Endothelial cell of umbilical vein (primary cell): ENCODE measurements around the gene BRD1. TPM values are rescaled to one million over a fixed set of nuclear protein-coding genes. Genes with fewer than 3 reads are reported as not detected.

Source experiments
- BruUV-seq: library from RNA; stranded (reverse); fragments of 400-500 nt; replicated peaks from 2 replicates; lab custom pipeline; 2021; lab: Mats Ljungman, UMichigan
- CTCF ChIA-PET: fragments of 300-600, 350-600 bp; sonication (Branson Sonifier 250); formaldehyde crosslinking; loops from one replicate; lab custom pipeline; 2021; ENCODE audit warnings: antibody characterized with exemption, inconsistent platforms; lab: Charles Lee
- POLR2A ChIA-PET: fragments of 300-600, 350-600 bp; sonication (Branson Sonifier 250); formaldehyde crosslinking; loops from one replicate; lab custom pipeline; 2021; ENCODE audit warnings: antibody characterized with exemption, inconsistent platforms; lab: Charles Lee
- DNase-seq: peaks from one replicate; pipeline ENCODE4 v3.0.0-alpha.2; 2011; ENCODE audit warnings: low read depth, low spot score
- FAIRE-seq: peaks from 2 replicates; lab custom pipeline; 2011; peaks lifted over from hg19 to GRCh38; lab: Jason Lieb, UNC
- H2AFZ ChIP-seq: 2 replicates; pipeline ENCODE4 v1.6.0; 2012; ENCODE audit warnings: low read depth, low read length, control low read depth, inconsistent platforms
- H3K27ac ChIP-seq: 2 replicates; pipeline ENCODE4 v1.5.1; 2011; ENCODE audit warnings: low read depth, mild to moderate bottlenecking, control low read depth, low read length, moderate library complexity; ENCODE audit not compliant: insufficient read depth
- H3K27me3 ChIP-seq, 2 experiments: 2 replicates each; pipeline versions ENCODE4 v1.6.0 to v1.6.1; 2011; ENCODE audit warnings: low read length in 2 of 2, mixed read lengths in 1 of 2; ENCODE audit not compliant: control insufficient read depth in 2 of 2, insufficient read depth in 2 of 2
- H3K36me3 ChIP-seq, 2 experiments: 2 replicates in 1 of 2; 3 replicates in 1 of 2; pipeline ENCODE4 v1.5.1; 2011; ENCODE audit warnings: low read length in 2 of 2, mild to moderate bottlenecking in 1 of 2, moderate library complexity in 1 of 2; ENCODE audit not compliant: control insufficient read depth in 2 of 2, insufficient read depth in 2 of 2; ENCODE audit errors: extremely low read depth in 1 of 2
- H3K4me1 ChIP-seq: 3 replicates; pipeline ENCODE4 v1.5.1; 2011; ENCODE audit warnings: mild to moderate bottlenecking, low read length; ENCODE audit not compliant: control insufficient read depth, insufficient read depth; ENCODE audit errors: extremely low read depth
- H3K4me2 ChIP-seq: 2 replicates; pipeline ENCODE4 v1.6.1; 2011; ENCODE audit warnings: low read length, control low read depth, mixed read lengths; ENCODE audit not compliant: insufficient read depth
- H3K4me3 ChIP-seq, 3 experiments: fragments of 200-600 bp in 1 of 3; sonication (generic), shearing (Covaris generic) in 1 of 3; replicated peaks in 1 of 3; 2 replicates each; pipeline ENCODE4 v1.5.1; 2011 to 2016; ENCODE audit warnings: control low read depth in 3 of 3, low read length in 3 of 3, mild to moderate bottlenecking in 2 of 3, inconsistent platforms in 1 of 3, low read depth in 1 of 3, moderate library complexity in 1 of 3; ENCODE audit not compliant: insufficient read depth in 1 of 3
- H3K79me2 ChIP-seq: 2 replicates; pipeline ENCODE4 v1.6.0; 2012; ENCODE audit warnings: low read length, inconsistent platforms; ENCODE audit not compliant: control insufficient read depth, insufficient read depth
- H3K9ac ChIP-seq: replicated peaks from 2 replicates; pipeline ENCODE3; 2011; ENCODE audit warnings: low read length, control low read depth; ENCODE audit not compliant: insufficient read depth; ENCODE audit errors: extremely low read depth
- H3K9me1 ChIP-seq: replicated peaks from 3 replicates; pipeline ENCODE4 v1.6.0; 2011; ENCODE audit warnings: mild to moderate bottlenecking, low read length; ENCODE audit not compliant: control insufficient read depth, insufficient read depth; ENCODE audit errors: extremely low read depth
- H3K9me3 ChIP-seq: replicated peaks from 2 replicates; pipeline ENCODE4 v1.5.1; 2012; ENCODE audit warnings: low read length, inconsistent platforms; ENCODE audit not compliant: control insufficient read depth, insufficient read depth
- H4K20me1 ChIP-seq: replicated peaks from 2 replicates; pipeline ENCODE3; 2011; ENCODE audit warnings: mild to moderate bottlenecking, low read length; ENCODE audit not compliant: control insufficient read depth, insufficient read depth; ENCODE audit errors: extremely low read depth
- CTCF ChIP-seq, 2 donors: IDR thresholded peaks; 1 replicate in 1 of 2; 2 replicates in 1 of 2; pipeline ENCODE4 v1.5.1; 2011; ENCODE audit warnings: low read length in 2 of 2, mild to moderate bottlenecking in 2 of 2, moderate library complexity in 2 of 2, control low read depth in 1 of 2, inconsistent platforms in 1 of 2, low read depth in 1 of 2; ENCODE audit not compliant: insufficient read depth in 1 of 2; ENCODE audit errors: extremely low read depth in 1 of 2
- EZH2 ChIP-seq: IDR thresholded peaks from 2 replicates; pipeline ENCODE4 v1.6.1; 2012; ENCODE audit warnings: borderline replicate concordance, low read depth, mild to moderate bottlenecking, moderate library complexity, low read length, inconsistent platforms; ENCODE audit not compliant: severe bottlenecking
- FOS ChIP-seq: IDR thresholded peaks from 2 replicates; pipeline ENCODE4 v1.6.1; 2011; ENCODE audit warnings: mild to moderate bottlenecking, low read length, moderate library complexity, borderline replicate concordance; ENCODE audit not compliant: insufficient read depth
- GATA2 ChIP-seq: IDR thresholded peaks from 2 replicates; pipeline ENCODE4 v1.7.0; 2011; ENCODE audit warnings: low read depth, mild to moderate bottlenecking, moderate library complexity, mixed read lengths, low read length; ENCODE audit not compliant: insufficient read length, insufficient read depth
- JUN ChIP-seq: IDR thresholded peaks from 2 replicates; pipeline ENCODE4 v1.6.1; 2011; ENCODE audit warnings: borderline replicate concordance, low read depth; ENCODE audit not compliant: insufficient read length, insufficient read depth
- MAX ChIP-seq: IDR thresholded peaks from 2 replicates; pipeline ENCODE4 v1.6.1; 2011; ENCODE audit not compliant: insufficient read depth, insufficient read length
- MYC ChIP-seq: IDR thresholded peaks from one replicate; pipeline ENCODE4 v1.6.1; 2011; ENCODE audit warnings: mild to moderate bottlenecking, low read depth, low read length
- POLR2A ChIP-seq: IDR thresholded peaks from 2 replicates; pipeline ENCODE4 v1.6.1; 2012; ENCODE audit warnings: low read depth, mild to moderate bottlenecking, control low read depth, low read length
- POLR2AphosphoS5 ChIP-seq: IDR thresholded peaks from 2 replicates; pipeline ENCODE4 v1.6.1; 2012; ENCODE audit warnings: low read depth, mild to moderate bottlenecking, control low read depth, low read length, moderate library complexity; ENCODE audit not compliant: insufficient read depth
- dilution Hi-C: fragments of 300-500 bp; cut with MboI; formaldehyde crosslinking; loops from one replicate; pipeline ENCODE4 v1.15.0; 2019; ENCODE audit warnings: low sequenced_read_pairs; ENCODE audit not compliant: extremely low pct_ligation_motif_present
- intact Hi-C: fragments of 100-400 bp; cut with micrococcal nuclease; formaldehyde crosslinking; loops from one replicate; pipeline ENCODE4 v1.10.0; 2022
- polyA plus RNA-seq, 4 experiments: library from polyadenylated mRNA; depleted of rRNA in 3 of 4; stranded (reverse) in 3 of 4; unstranded in 1 of 4; fragments of >200 nt; gene quantifications; 2 replicates each; pipeline versions ENCODE4 v1.2.1 to v1.2.3, GENCODE V29; 2011 to 2012; ENCODE audit warnings: missing spikeins in 1 of 4
- total RNA-seq: library from RNA; stranded (reverse); gene quantifications from 2 replicates; pipeline ENCODE4 v1.2.3, GENCODE V29; 2021

BRD1 gene
- total and polyA plus RNA-seq, 2 donors (not counting 3 experiments of a cell fraction or from before 2014, with no cell fraction given), result 8.1 to 41.1 TPM

- CTCF ChIA-PET, result interaction anchor here (0.7 kb wide), 1 partner anchor 25 kb away, joined by 3 read pairs; no protein-coding TSS in a partner anchor
- FAIRE-seq, result no peak
- dilution Hi-C loops (no loop called here), intact Hi-C loops (no loop called here)
- POLR2A ChIA-PET, result no interaction called here
- Histone ChIP-seq H3K9me1 (no peaks in the 10 kb centered on the region), H2AFZ (no peak overlapping the region), H3K79me2 (peaks cover 97% of the 10 kb centered on the region), H3K4me2 (no peak overlapping the region), H3K4me1 (no peaks in the 10 kb centered on the region), H3K9me3 (no peaks in the 10 kb centered on the region), H3K9ac (no peak overlapping the region), H3K4me3 (no peak overlapping the region), H3K27me3 (no peaks in the 10 kb centered on the region), H3K27ac (no peak overlapping the region), H4K20me1 (peaks cover under 1% of the 10 kb centered on the region), H3K36me3 (no peaks in the 10 kb centered on the region)
- TF ChIP-seq FOS, result no peak
- no peak for TF ChIP-seq CTCF (IDR thresholded peaks at IDR 0.05; ENCODE audit: extremely low read depth in 1 of 2, insufficient read depth in 1 of 2, low read depth in 1 of 2, low read length in 2 of 2)
- TF ChIP-seq MYC, result no peak
- no peak for TF ChIP-seq POLR2AphosphoS5
- no peak for TF ChIP-seq JUN
- no peak for TF ChIP-seq EZH2
- no peak for TF ChIP-seq MAX
- no peak for TF ChIP-seq POLR2A
- TF ChIP-seq GATA2, result no peak
- no TSS peak for BruUV-seq
- DNase-seq, result no peak
These were observed 34.8 kb upstream of the BRD1 start for GRCh38 chr22:49862496-49862776.
